Stimulated activated CD8-positive, alpha-beta memory T cell treated with anti-CD3 and anti-CD28 coated beads, Interleukin-2, amount 100 ng/mL, for 1 hour (primary cell): ENCODE data around the gene NTPCR.

Source experiments
- DNase-seq, 2 donors: peaks; one replicate each; pipeline ENCODE4 v3.0.0-alpha.2; 2020; ENCODE audit warnings: low read depth in 2 of 2

The NTPCR gene

GRCh38 chr1:232962761-232963745 is 12.6 kb downstream of the NTPCR start:
- DNase-seq, result no peak

- DNase-seq, result no peak
Observed at GRCh38 chr1:232964601-232965000, 14.2 kb downstream of the NTPCR start.

- no peak for DNase-seq
Observed at GRCh38 chr1:232965124-232965911, 14.9 kb downstream of the NTPCR start.

- DNase-seq, result no peak
Observed at GRCh38 chr1:232965912-232966217, 15.5 kb downstream of the NTPCR start.

- no peak for DNase-seq
Observed at GRCh38 chr1:232966663-232967062, 16.3 kb downstream of the NTPCR start.

- no peak for DNase-seq
Observed at GRCh38 chr1:232968391-232968790, 18.0 kb downstream of the NTPCR start.

GRCh38 chr1:232968965-232969364 is 18.6 kb downstream of the NTPCR start:
- no peak for DNase-seq

- no peak for DNase-seq
Observed at GRCh38 chr1:232969799-232970198, 19.4 kb downstream of the NTPCR start.

GRCh38 chr1:232970508-232970907 is 20.1 kb downstream of the NTPCR start:
- DNase-seq, result no peak

GRCh38 chr1:232973652-232974611 is 23.5 kb downstream of the NTPCR start:
- no peak for DNase-seq

GRCh38 chr1:232974971-232975370 is 24.6 kb downstream of the NTPCR start:
- DNase-seq, result no peak

- no peak for DNase-seq
Observed at GRCh38 chr1:232978091-232978634, 27.8 kb downstream of the NTPCR start.

GRCh38 chr1:232978815-232979214 is 28.4 kb downstream of the NTPCR start:
- no peak for DNase-seq

GRCh38 chr1:232979558-232979957 is 29.1 kb downstream of the NTPCR start:
- DNase-seq, result no peak

- DNase-seq, result no peak
Observed at GRCh38 chr1:232980355-232980978, 30.1 kb downstream of the NTPCR start.

- DNase-seq, result no peak
Observed at GRCh38 chr1:232980986-232981560, 30.7 kb downstream of the NTPCR start.

- no peak for DNase-seq
Observed at GRCh38 chr1:232982238-232982944, 32.0 kb downstream of the NTPCR start.

- no peak for DNase-seq
Observed at GRCh38 chr1:232983375-232983774, 33.0 kb downstream of the NTPCR start.

GRCh38 chr1:232983817-232984567 is 33.6 kb downstream of the NTPCR start:
- DNase-seq, result no peak
